Measurements from ENCODE around the gene PIK3AP1. TPM values are rescaled to one million over a fixed set of nuclear protein-coding genes. Genes with fewer than 3 reads are reported as not detected.

The PIK3AP1 gene
- total RNA-seq, 4 donors from 2014 or later = 4.7 to 16.6 (median 8.8) TPM

GRCh38 chr10:96608262-96608661 lies 112.1 kb downstream of the PIK3AP1 start:
- Histone ChIP-seq H3K27me3 (peaks cover 0 to 17% (median 0%) of the 10 kb centered on the region in 4 donors), H3K36me3 (no peaks in the 10 kb centered on the region), H3K4me1 (no peaks in the 10 kb centered on the region), H3K4me3 (no peak overlapping the region), H3K27ac (replicated peaks in 1 of 4) (no peak overlapping the region), H3K9me3 (no peaks in the 10 kb centered on the region)
- intact Hi-C loops (cut with DNase I) = no loop called here
- WGBS = 100% methylated on average over 3 of the region's 3 CpGs
- DNase-seq (ENCODE audit: extremely low spot score) = no peak
- TF ChIP-seq POLR2A (IDR thresholded peaks at IDR 0.05; ENCODE audit: low read depth) (no peak), POLR2AphosphoS5 (IDR thresholded peaks at IDR 0.05) (no peak), EP300 (IDR thresholded peaks at IDR 0.05) (no peak), CTCF (IDR thresholded peaks at IDR 0.05) (no peak)

- TF ChIP-seq EP300 (IDR thresholded peaks at IDR 0.05) (no peak), CTCF (IDR thresholded peaks at IDR 0.05) (no peak), POLR2A (IDR thresholded peaks at IDR 0.05; ENCODE audit: low read depth) (no peak)
- DNase-seq (ENCODE audit: extremely low spot score) = no peak
- no peaks in the 10 kb centered on the region for H3K36me3 ChIP-seq
- no peak overlapping the region for H3K4me3 ChIP-seq
- 88% methylated on average over 1 of the region's 1 CpG for WGBS
- H3K27me3 ChIP-seq = peaks cover 0 to 17% (median 0%) of the 10 kb centered on the region in 4 donors
- no peaks in the 10 kb centered on the region for H3K9me3 ChIP-seq
- H3K27ac ChIP-seq (replicated peaks in 1 of 4) = no peak overlapping the region
- intact Hi-C loops (cut with DNase I) = no loop called here
- no peaks in the 10 kb centered on the region for H3K4me1 ChIP-seq
These were observed 113.4 kb downstream of the PIK3AP1 start for GRCh38 chr10:96606946-96607345.

GRCh38 chr10:96606216-96606615 lies 114.1 kb downstream of the PIK3AP1 start:
- no peak overlapping the region for H3K4me3 ChIP-seq
- no peaks in the 10 kb centered on the region for H3K4me1 ChIP-seq
- WGBS = 93% methylated on average over 4 of the region's 4 CpGs
- no peak for DNase-seq (ENCODE audit: extremely low spot score)
- TF ChIP-seq EP300 (IDR thresholded peaks at IDR 0.05) (no peak), CTCF (IDR thresholded peaks at IDR 0.05) (no peak), POLR2AphosphoS5 (IDR thresholded peaks at IDR 0.05) (no peak)
- no peaks in the 10 kb centered on the region for H3K36me3 ChIP-seq
- peaks cover 0 to 14% (median 0%) of the 10 kb centered on the region in 4 donors for H3K27me3 ChIP-seq
- intact Hi-C loops (cut with DNase I) = no loop called here
- no peak overlapping the region for H3K27ac ChIP-seq (replicated peaks in 1 of 4)
- no peaks in the 10 kb centered on the region for H3K9me3 ChIP-seq

- 86% methylated on average over 4 of the region's 4 CpGs for WGBS
These were observed 120.0 kb downstream of the PIK3AP1 start for GRCh38 chr10:96600337-96600736.

More at GRCh38 chr10:96600337-96600736, 120.0 kb downstream of the PIK3AP1 start:
- Histone ChIP-seq H3K9me3 (no peaks in the 10 kb centered on the region), H3K27me3 (no peaks in the 10 kb centered on the region), H3K4me1 (no peaks in the 10 kb centered on the region), H3K27ac (replicated peaks in 1 of 4) (no peak overlapping the region), H3K36me3 (no peaks in the 10 kb centered on the region), H3K4me3 (no peak overlapping the region)
- intact Hi-C loops (cut with DNase I) = no loop called here
- no peak for DNase-seq (ENCODE audit: extremely low spot score)
- TF ChIP-seq EP300 (IDR thresholded peaks at IDR 0.05) (no peak), POLR2AphosphoS5 (IDR thresholded peaks at IDR 0.05) (no peak), CTCF (IDR thresholded peaks at IDR 0.05) (no peak), POLR2A (IDR thresholded peaks at IDR 0.05; ENCODE audit: low read depth) (no peak)
